ENCODE data around the gene PSME1.
A peak's percentile ranks its signal among the peaks of the same experiment; 100 is the strongest.

Gene PSME1

GRCh38 chr14:24135834-24136683 is at the start of gene PSME1:
Gene PSME1, plus strand, starts transcription at chr14:24136194. Its CDS starts 69 bp downstream, at chr14:24136263.
- H3K4me1 Mint-ChIP-seq: peaks cover 51% of the 10 kb centered on the region
- peak within 1 kb of the TSS; percentile 89 for H3K27ac Mint-ChIP-seq (ENCODE audit: low read depth)
- no peaks in the 10 kb centered on the region for H3K9me3 Mint-ChIP-seq
- peaks cover 12% of the 10 kb centered on the region for H3K36me3 Mint-ChIP-seq (ENCODE audit: insufficient read depth)
- DNase-seq (ENCODE audit: low spot score in 2 of 2) (peak; percentile 92 to 93), ATAC-seq (replicated peaks; ENCODE audit: extremely low read depth, poor library complexity, severe bottlenecking) (peak; percentile 93)
- H3K27me3 Mint-ChIP-seq: no peaks in the 10 kb centered on the region
- H3K4me3 Mint-ChIP-seq: peak within 1 kb of the TSS; percentile 90

DNA sequence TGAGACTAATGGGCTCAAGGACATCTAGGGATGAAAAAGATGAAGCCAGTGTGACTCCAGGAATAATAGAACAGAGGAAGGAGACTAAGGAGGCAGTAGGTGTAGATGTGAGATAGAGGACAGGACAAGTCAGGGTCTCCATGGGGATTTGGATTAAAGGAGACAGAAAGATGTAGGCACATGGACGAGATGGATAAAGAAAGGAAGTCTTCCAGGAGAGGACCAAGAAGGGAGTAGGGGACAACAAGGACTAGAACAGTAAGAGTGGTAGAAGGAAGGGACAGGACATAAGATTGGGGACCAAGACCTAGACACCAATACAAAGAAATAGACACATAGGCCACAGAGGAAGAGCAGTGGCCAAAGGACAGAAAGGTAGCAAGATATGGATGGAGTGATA is 49.0 kb upstream of the PSME1 start:
- peaks cover 11% of the 10 kb centered on the region for H3K4me1 Mint-ChIP-seq
- H3K27ac Mint-ChIP-seq (ENCODE audit: low read depth): no peak overlapping the region
- peaks cover 3% of the 10 kb centered on the region for H3K36me3 Mint-ChIP-seq (ENCODE audit: insufficient read depth)
- no peak for DNase-seq (ENCODE audit: low spot score in 2 of 2)
- H3K4me3 Mint-ChIP-seq: no peak overlapping the region
- no peaks in the 10 kb centered on the region for H3K9me3 Mint-ChIP-seq
- no peaks in the 10 kb centered on the region for H3K27me3 Mint-ChIP-seq
- ATAC-seq (replicated peaks; ENCODE audit: extremely low read depth, poor library complexity, severe bottlenecking): no peak

DNA sequence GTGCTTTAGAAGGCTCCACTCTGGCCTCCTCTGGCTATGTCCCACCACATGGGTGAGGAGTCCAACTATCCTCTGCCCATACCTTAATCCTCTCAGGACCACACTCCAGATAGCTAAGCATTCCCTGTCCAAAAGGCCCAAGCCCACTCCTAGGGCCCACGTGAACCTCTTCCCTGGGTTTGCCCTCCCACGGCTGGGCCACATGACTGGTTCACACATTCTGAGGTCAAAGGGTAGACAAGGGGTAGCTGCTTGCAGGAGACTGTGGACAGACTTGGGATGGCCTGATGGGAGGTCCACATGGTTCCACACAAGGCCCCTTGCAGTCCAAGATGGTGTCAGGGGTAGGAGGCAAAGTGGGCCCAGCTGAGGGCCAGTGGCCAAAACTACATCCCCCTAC is 47.9 kb upstream of the PSME1 start:
- H3K27ac Mint-ChIP-seq (ENCODE audit: low read depth): no peak overlapping the region
- no peaks in the 10 kb centered on the region for H3K27me3 Mint-ChIP-seq
- H3K36me3 Mint-ChIP-seq (ENCODE audit: insufficient read depth): no peaks in the 10 kb centered on the region
- peaks cover 8% of the 10 kb centered on the region for H3K4me1 Mint-ChIP-seq
- ATAC-seq (replicated peaks; ENCODE audit: extremely low read depth, poor library complexity, severe bottlenecking) (no peak), DNase-seq (ENCODE audit: low spot score in 2 of 2) (no peak)
- H3K4me3 Mint-ChIP-seq: no peak overlapping the region
- H3K9me3 Mint-ChIP-seq: no peaks in the 10 kb centered on the region

DNA sequence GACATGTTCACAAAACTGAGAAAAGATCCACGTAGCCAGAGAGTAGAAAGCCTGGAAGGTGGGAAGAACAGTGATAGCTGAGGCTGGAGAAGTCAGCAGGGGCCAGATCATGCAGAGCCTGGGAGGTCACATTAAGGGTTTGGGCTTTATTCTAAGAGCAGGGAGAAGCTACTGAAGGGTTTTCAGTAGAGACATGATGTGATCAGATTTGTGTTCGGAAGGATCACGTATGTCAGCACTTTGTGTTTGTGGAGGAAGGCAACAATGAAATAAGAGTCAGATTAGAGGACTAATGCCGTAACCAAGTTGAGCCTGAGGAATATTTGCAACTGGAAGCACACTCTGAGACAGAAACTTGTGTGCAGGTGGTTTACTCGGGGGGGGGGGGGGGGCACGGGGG is 46.1 kb upstream of the PSME1 start:
- peaks cover 3% of the 10 kb centered on the region for H3K36me3 Mint-ChIP-seq (ENCODE audit: insufficient read depth)
- H3K9me3 Mint-ChIP-seq: no peaks in the 10 kb centered on the region
- ATAC-seq (replicated peaks; ENCODE audit: extremely low read depth, poor library complexity, severe bottlenecking) (no peak), DNase-seq (ENCODE audit: low spot score in 2 of 2) (no peak)
- no peak overlapping the region for H3K27ac Mint-ChIP-seq (ENCODE audit: low read depth)
- H3K4me1 Mint-ChIP-seq: peaks cover 21% of the 10 kb centered on the region
- no peaks in the 10 kb centered on the region for H3K27me3 Mint-ChIP-seq
- no peak overlapping the region for H3K4me3 Mint-ChIP-seq

- H3K36me3 Mint-ChIP-seq (ENCODE audit: insufficient read depth): peaks cover 8% of the 10 kb centered on the region
- no peak overlapping the region for H3K27ac Mint-ChIP-seq (ENCODE audit: low read depth)
- H3K4me1 Mint-ChIP-seq: peaks cover 38% of the 10 kb centered on the region
- DNase-seq (ENCODE audit: low spot score in 2 of 2) (no peak), ATAC-seq (replicated peaks; ENCODE audit: extremely low read depth, poor library complexity, severe bottlenecking) (no peak)
- H3K9me3 Mint-ChIP-seq: no peaks in the 10 kb centered on the region
- H3K27me3 Mint-ChIP-seq: no peaks in the 10 kb centered on the region
- peak overlapping the region; percentile 94 for H3K4me3 Mint-ChIP-seq
Measured at GRCh38 chr14:24092110-24092504, 43.9 kb upstream of the PSME1 start.

DNA sequence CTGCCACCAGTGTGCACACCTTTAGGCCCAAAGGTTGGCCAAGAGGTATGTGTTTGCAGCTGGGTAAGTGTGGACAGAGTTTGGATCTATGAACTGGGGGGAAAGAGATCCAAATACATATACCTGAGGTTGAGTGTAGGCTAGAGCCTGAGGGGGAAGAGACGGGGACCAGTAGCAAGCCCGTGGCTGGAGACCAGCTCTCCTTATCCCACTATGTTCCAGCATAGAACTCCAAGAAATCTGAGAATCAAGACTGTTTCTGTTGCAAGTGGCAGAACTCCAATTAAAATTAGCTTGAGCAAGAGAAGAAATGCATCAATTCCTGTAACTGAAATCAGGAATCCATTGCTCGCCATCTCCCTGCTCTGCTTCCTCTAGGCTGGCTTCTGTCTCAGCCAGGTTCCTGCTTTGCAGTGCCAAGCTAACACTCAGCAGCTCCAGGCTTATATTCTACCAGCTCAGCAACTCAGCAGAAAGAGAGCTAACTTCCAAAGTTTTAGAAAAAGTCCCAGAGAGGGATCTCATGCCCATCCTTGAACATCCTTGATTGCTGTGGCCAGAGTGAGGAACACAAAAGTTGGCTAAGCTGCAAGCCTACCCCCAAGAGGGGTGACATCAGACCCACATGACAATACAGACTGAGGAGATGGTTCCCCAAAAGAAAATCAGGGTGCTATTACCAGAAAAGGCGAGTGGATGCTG is 43.3 kb upstream of the PSME1 start:
- H3K36me3 Mint-ChIP-seq (ENCODE audit: insufficient read depth): peaks cover 8% of the 10 kb centered on the region
- ATAC-seq (replicated peaks; ENCODE audit: extremely low read depth, poor library complexity, severe bottlenecking): no peak
- H3K4me1 Mint-ChIP-seq: peaks cover 38% of the 10 kb centered on the region
- DNase-seq (ENCODE audit: low spot score in 2 of 2): no peak
- no peaks in the 10 kb centered on the region for H3K27me3 Mint-ChIP-seq
- H3K27ac Mint-ChIP-seq (ENCODE audit: low read depth): peak overlapping the region; percentile 92
- peak overlapping the region; percentile 94 for H3K4me3 Mint-ChIP-seq
- no peaks in the 10 kb centered on the region for H3K9me3 Mint-ChIP-seq

- peak overlapping the region; percentile 92 for H3K27ac Mint-ChIP-seq (ENCODE audit: low read depth)
- DNase-seq (ENCODE audit: low spot score in 2 of 2) (no peak), ATAC-seq (replicated peaks; ENCODE audit: extremely low read depth, poor library complexity, severe bottlenecking) (no peak)
- H3K9me3 Mint-ChIP-seq: no peaks in the 10 kb centered on the region
- H3K27me3 Mint-ChIP-seq: no peaks in the 10 kb centered on the region
- peak overlapping the region; percentile 94 for H3K4me3 Mint-ChIP-seq
- peaks cover 9% of the 10 kb centered on the region for H3K36me3 Mint-ChIP-seq (ENCODE audit: insufficient read depth)
- H3K4me1 Mint-ChIP-seq: peaks cover 38% of the 10 kb centered on the region
Measured at GRCh38 chr14:24093207-24093900, 42.6 kb upstream of the PSME1 start.

DNA sequence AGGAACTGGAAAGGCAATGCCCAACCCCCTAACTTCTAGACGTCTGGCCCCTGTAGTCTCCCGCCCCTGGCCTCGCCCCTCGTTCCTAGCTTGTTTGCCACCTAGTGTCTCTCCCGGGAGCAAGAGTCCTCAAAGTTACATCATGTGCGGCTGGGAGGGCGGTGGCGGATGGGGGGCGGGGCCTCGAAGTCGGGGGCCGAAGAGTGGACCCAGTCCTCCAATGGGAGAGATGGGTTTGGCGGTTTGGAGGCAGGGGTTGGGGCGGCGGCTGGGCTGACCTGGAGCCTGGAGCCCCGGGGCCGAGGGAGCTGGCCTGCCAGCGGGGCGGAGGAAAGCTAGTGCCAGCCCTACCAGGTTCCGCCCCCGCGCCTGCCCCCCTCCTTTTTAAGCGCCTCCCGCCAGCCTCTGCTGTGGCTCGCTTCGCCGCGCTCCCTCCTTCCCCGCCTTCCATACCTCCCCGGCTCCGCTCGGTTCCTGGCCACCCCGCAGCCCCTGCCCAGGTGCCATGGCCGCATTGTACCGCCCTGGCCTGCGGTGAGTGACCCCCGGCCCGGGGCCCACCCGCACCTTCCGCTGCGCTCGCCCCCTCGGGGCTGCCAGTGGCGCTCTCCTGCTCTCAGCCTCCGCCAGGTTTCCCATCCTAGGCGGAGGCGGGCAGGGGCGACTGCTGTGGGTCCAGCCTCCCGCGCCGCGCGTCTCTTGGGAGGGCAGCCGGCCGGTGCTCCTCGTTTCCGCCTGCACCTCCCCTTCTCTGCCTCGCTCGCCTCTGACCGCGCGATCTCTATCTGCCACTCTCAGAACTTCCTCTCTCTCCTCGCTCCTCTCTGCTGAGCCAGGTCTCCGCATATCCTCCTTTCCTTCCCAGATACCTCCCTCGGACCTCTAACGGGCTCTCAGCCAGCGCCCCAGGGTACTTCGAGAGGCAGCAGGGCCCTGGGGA is 41.8 kb upstream of the PSME1 start, which contains the start of gene PCK2:
Gene PCK2 (plus strand): TSS at position 411 of the 940 bp plus-strand sequence. CDS start 95 bp downstream, at position 506.
- H3K9me3 Mint-ChIP-seq: no peaks in the 10 kb centered on the region
- H3K27ac Mint-ChIP-seq (ENCODE audit: low read depth): peak within 1 kb of the TSS; percentile 96
- DNase-seq (ENCODE audit: low spot score in 2 of 2) (peak; percentile 41 to 47), ATAC-seq (replicated peaks; ENCODE audit: extremely low read depth, poor library complexity, severe bottlenecking) (peak; percentile 77)
- H3K4me1 Mint-ChIP-seq: peaks cover 38% of the 10 kb centered on the region
- peaks cover 9% of the 10 kb centered on the region for H3K36me3 Mint-ChIP-seq (ENCODE audit: insufficient read depth)
- H3K4me3 Mint-ChIP-seq: peak within 1 kb of the TSS; percentile 94
- no peaks in the 10 kb centered on the region for H3K27me3 Mint-ChIP-seq

- peaks cover 42% of the 10 kb centered on the region for H3K4me1 Mint-ChIP-seq
- DNase-seq (ENCODE audit: low spot score in 2 of 2) (no peak), ATAC-seq (replicated peaks; ENCODE audit: extremely low read depth, poor library complexity, severe bottlenecking) (no peak)
- peak overlapping the region; percentile 94 for H3K4me3 Mint-ChIP-seq
- no peaks in the 10 kb centered on the region for H3K9me3 Mint-ChIP-seq
- peaks cover 9% of the 10 kb centered on the region for H3K36me3 Mint-ChIP-seq (ENCODE audit: insufficient read depth)
- no peaks in the 10 kb centered on the region for H3K27me3 Mint-ChIP-seq
- H3K27ac Mint-ChIP-seq (ENCODE audit: low read depth): peak overlapping the region; percentile 96
Measured at GRCh38 chr14:24094841-24095270, 41.1 kb upstream of the PSME1 start.

DNA sequence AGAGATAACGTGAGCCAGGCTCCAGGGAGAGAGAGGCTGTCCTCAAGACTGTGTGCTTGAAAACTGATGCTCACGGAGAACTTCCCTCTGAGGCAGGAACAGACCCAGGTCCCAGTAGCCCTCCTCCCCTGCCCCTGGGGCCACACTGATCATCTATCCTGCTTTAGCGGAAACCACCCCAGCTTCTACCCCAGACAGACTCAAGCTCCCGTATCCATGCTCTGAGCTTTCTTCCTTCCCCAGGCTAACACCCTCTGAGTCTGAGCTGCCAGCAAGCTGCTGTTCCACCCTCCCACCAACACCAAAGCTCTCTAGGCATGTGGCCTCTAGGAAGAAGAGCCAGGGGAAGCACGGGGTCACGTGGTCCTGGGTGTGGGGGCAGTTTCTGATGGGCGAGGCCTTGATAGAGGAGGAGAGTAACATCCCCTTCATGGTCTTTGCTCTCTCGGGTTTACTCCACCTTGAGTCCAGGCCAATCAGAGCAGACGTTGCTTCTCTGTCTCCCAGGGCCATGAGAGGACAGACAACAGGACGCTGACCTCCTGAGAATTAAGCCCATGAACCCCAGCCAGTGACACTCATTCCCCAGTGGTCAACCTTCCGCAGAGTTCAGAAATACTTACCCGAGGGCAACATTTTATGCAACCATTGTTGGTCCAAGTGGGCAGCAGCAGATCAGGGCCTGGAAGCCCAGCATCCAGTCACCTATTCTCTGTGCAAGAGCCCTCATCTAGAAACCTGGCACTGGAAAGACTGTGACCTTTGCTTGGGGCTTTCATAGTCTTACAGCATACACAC is 40.5 kb upstream of the PSME1 start:
- H3K36me3 Mint-ChIP-seq (ENCODE audit: insufficient read depth): peaks cover 9% of the 10 kb centered on the region
- ATAC-seq (replicated peaks; ENCODE audit: extremely low read depth, poor library complexity, severe bottlenecking): peak; percentile 17

GRCh38 chr14:24096545-24097181 is 39.3 kb upstream of the PSME1 start:
- H3K27me3 Mint-ChIP-seq: no peaks in the 10 kb centered on the region
- no peak for DNase-seq (ENCODE audit: low spot score in 2 of 2)
- no peak for ATAC-seq (replicated peaks; ENCODE audit: extremely low read depth, poor library complexity, severe bottlenecking)
- H3K27ac Mint-ChIP-seq (ENCODE audit: low read depth): no peak overlapping the region
- no peaks in the 10 kb centered on the region for H3K9me3 Mint-ChIP-seq
- peaks cover 36% of the 10 kb centered on the region for H3K4me1 Mint-ChIP-seq
- H3K4me3 Mint-ChIP-seq: peak overlapping the region; percentile 32
- H3K36me3 Mint-ChIP-seq (ENCODE audit: insufficient read depth): peaks cover 11% of the 10 kb centered on the region

More for the DNA sequence above, 40.5 kb upstream of the PSME1 start:
- H3K4me1 Mint-ChIP-seq: peaks cover 40% of the 10 kb centered on the region
- H3K9me3 Mint-ChIP-seq: no peaks in the 10 kb centered on the region
- no peak for DNase-seq (ENCODE audit: low spot score in 2 of 2)
- no peaks in the 10 kb centered on the region for H3K27me3 Mint-ChIP-seq
- H3K4me3 Mint-ChIP-seq: peak overlapping the region; percentile 94
- peak overlapping the region; percentile 96 for H3K27ac Mint-ChIP-seq (ENCODE audit: low read depth)
